HEK293 (cell line): Measurements from ENCODE around the gene ORM2.

Experiments used
- CTCF ChIA-PET: fragments of 350-600 bp; formaldehyde crosslinking; extraction: SDS; loops from one replicate; lab custom pipeline; 2021; ENCODE audit warnings: antibody characterized with exemption; lab: Yijun Ruan, JAX
- POLR2A ChIA-PET: fragments of 300-600 bp; formaldehyde crosslinking; extraction: SDS; loops from one replicate; lab custom pipeline; 2020; ENCODE audit warnings: antibody characterized with exemption, inconsistent platforms; lab: Yijun Ruan, JAX
- H3K27ac ChIP-seq: fragments of 200-500 bp; sonication (Bioruptor generic); 2 replicates; pipeline ENCODE4 v1.5.1; 2014; ENCODE audit warnings: low read depth, low read length, control low read depth, inconsistent platforms; ENCODE audit errors: extremely low read depth
- H3K36me3 ChIP-seq, 2 experiments: fragments of 200-500 bp in 1 of 2; sonication (Bioruptor generic) in 1 of 2; 1 replicate in 1 of 2; 2 replicates in 1 of 2; pipeline ENCODE4 v1.5.1; 2014 to 2017; ENCODE audit warnings: inconsistent platforms in 2 of 2, low read length in 2 of 2; ENCODE audit not compliant: control insufficient read depth in 2 of 2, insufficient read depth in 1 of 2
- H3K4me1 ChIP-seq: fragments of 200-500 bp; sonication (Bioruptor generic); 2 replicates; pipeline ENCODE4 v1.5.1; 2014; ENCODE audit warnings: mild to moderate bottlenecking, low read length, inconsistent platforms; ENCODE audit not compliant: control insufficient read depth, insufficient read depth
- H3K4me3 ChIP-seq: 2 replicates; pipeline ENCODE4 v1.5.1; 2011; ENCODE audit warnings: low read depth, mild to moderate bottlenecking, control low read depth, low read length, moderate library complexity
- H3K9me3 ChIP-seq: fragments of 200-500 bp; sonication (Bioruptor generic); 2 replicates; pipeline ENCODE4 v1.5.1; 2014; ENCODE audit warnings: low read depth, low read length, inconsistent platforms; ENCODE audit not compliant: control insufficient read depth, insufficient read depth
- OVOL3 ChIP-seq: fragments of 450-650 bp; formaldehyde crosslinking; IDR thresholded peaks from 2 replicates; pipeline ENCODE4 v1.5.1; 2016; ENCODE audit warnings: missing biosample characterization, missing genetic modification characterization
- ZNF146 ChIP-seq: fragments of 450-650 bp; formaldehyde crosslinking; IDR thresholded peaks from 2 replicates; pipeline ENCODE4 v1.5.1; 2016; ENCODE audit warnings: missing biosample characterization, missing genetic modification characterization
- ZNF157 ChIP-seq: fragments of 450-650 bp; formaldehyde crosslinking; IDR thresholded peaks from 2 replicates; pipeline ENCODE4 v1.5.1; 2016; ENCODE audit warnings: missing biosample characterization, missing genetic modification characterization
- ZNF239 ChIP-seq: fragments of 450-650 bp; formaldehyde crosslinking; IDR thresholded peaks from 2 replicates; pipeline ENCODE4 v1.5.1; 2016; ENCODE audit warnings: missing biosample characterization, missing genetic modification characterization
- ZNF324 ChIP-seq: fragments of 450-650 bp; formaldehyde crosslinking; IDR thresholded peaks from 2 replicates; pipeline ENCODE4 v1.5.1; 2016; ENCODE audit warnings: missing biosample characterization, missing genetic modification characterization
- ZNF433 ChIP-seq: fragments of 450-650 bp; formaldehyde crosslinking; IDR thresholded peaks from 2 replicates; pipeline ENCODE4 v1.5.1; 2016; ENCODE audit warnings: missing biosample characterization, missing genetic modification characterization, low read depth
- ZNF48 ChIP-seq: fragments of 450-650 bp; formaldehyde crosslinking; IDR thresholded peaks from 2 replicates; pipeline ENCODE4 v1.5.1; 2016; ENCODE audit warnings: missing biosample characterization, missing genetic modification characterization
- ZNF514 ChIP-seq: fragments of 450-650 bp; formaldehyde crosslinking; IDR thresholded peaks from 2 replicates; pipeline ENCODE4 v1.5.1; 2016; ENCODE audit warnings: missing biosample characterization, missing genetic modification characterization
- ZNF571 ChIP-seq: fragments of 450-650 bp; formaldehyde crosslinking; IDR thresholded peaks from 2 replicates; pipeline ENCODE4 v1.5.0; 2017; ENCODE audit warnings: missing biosample characterization, missing genetic modification characterization
- ZNF623 ChIP-seq: fragments of 450-650 bp; formaldehyde crosslinking; IDR thresholded peaks from 2 replicates; pipeline ENCODE4 v1.5.1; 2016; ENCODE audit warnings: missing biosample characterization, missing genetic modification characterization
- ZNF785 ChIP-seq: fragments of 450-650 bp; formaldehyde crosslinking; IDR thresholded peaks from 2 replicates; pipeline ENCODE4 v1.5.1; 2016; ENCODE audit warnings: missing biosample characterization, missing genetic modification characterization
- ZNF830 ChIP-seq: fragments of 450-650 bp; IDR thresholded peaks from 2 replicates; pipeline ENCODE4 v1.5.0; 2018; ENCODE audit warnings: missing biosample characterization, missing genetic modification characterization, low read depth, mild to moderate bottlenecking, moderate library complexity
- TF ChIP-seq, protein P1 (sequence below): fragments of 450-650 bp; formaldehyde crosslinking; IDR thresholded peaks from 2 replicates; pipeline ENCODE4 v1.5.1; 2017; ENCODE audit warnings: missing biosample characterization, missing genetic modification characterization
- TF ChIP-seq, protein P2 (sequence below): IDR thresholded peaks from 2 replicates; pipeline ENCODE4 v1.6.1; 2011; ENCODE audit warnings: mild to moderate bottlenecking, low read depth, low read length, borderline replicate concordance
- TF ChIP-seq, protein P3 (sequence below): fragments of 450-650 bp; formaldehyde crosslinking; IDR thresholded peaks from 2 replicates; pipeline ENCODE4 v1.5.1; 2016; ENCODE audit warnings: missing biosample characterization, missing genetic modification characterization
- TF ChIP-seq, protein P4 (sequence below): fragments of 450-650 bp; IDR thresholded peaks from 2 replicates; pipeline ENCODE4 v1.5.1; 2018; ENCODE audit warnings: missing biosample characterization, mild to moderate bottlenecking, missing genetic modification characterization
- TF ChIP-seq, protein P5 (sequence below): fragments of 450-650 bp; IDR thresholded peaks from 2 replicates; pipeline ENCODE4 v1.5.1; 2018; ENCODE audit warnings: missing biosample characterization, missing genetic modification characterization

The ORM2 gene

DNA sequence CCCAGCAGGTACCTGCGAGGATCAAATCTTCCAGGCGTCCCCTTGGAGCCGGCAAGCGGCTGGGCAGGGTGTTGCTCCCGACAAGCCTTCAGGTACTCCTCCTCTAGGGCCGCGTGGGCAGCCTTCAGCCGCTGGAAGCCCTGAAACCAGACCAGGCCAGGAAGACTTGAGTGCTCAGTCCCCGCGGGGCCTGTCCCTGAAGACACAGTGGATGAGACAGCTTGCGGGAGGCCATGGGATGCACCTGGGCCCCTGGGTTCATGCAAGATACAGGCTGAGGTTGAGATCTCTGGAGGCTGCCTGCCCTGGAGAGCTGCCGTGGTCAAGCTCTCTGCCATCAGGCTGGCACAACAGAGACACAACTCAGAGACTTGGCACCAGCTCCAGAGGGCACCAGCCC, 32.7 kb downstream of the ORM2 start:
- Histone ChIP-seq H3K4me3 (no peak overlapping the region), H3K36me3 (peaks cover 0 to 11% of the 10 kb centered on the region in 2 experiments; a peak in 1 of 3 replicates), H3K4me1 (no peaks in the 10 kb centered on the region), H3K27ac (no peak overlapping the region), H3K9me3 (no peaks in the 10 kb centered on the region)
- no peak for TF ChIP-seq ZNF48 (tag by site-specific recombination)
- POLR2A ChIA-PET, result no interaction called here
- CTCF ChIA-PET, result no interaction called here

DNA sequence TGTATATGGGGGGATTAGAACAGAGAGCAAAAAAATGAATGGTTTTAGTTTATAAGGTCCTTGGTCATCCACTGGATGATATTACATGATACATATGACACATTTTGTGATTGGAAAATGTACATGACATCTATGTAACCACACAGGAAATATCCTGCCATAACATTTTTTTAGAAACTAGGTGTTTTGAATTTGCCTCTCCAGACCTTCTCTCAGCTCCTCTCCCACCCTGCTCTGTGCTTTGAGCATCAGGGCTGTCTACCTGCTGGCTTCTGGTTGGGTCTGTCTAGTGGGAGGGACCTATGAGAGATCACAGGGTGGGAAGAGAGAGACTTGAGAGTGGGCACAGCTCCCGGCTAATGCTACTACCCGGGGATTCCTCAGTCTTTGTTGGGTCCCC, 33.8 kb downstream of the ORM2 start:
- POLR2A ChIA-PET, result no interaction called here
- CTCF ChIA-PET, result no interaction called here
- Histone ChIP-seq H3K4me1 (no peaks in the 10 kb centered on the region), H3K36me3 (peaks cover 0 to 11% of the 10 kb centered on the region in 2 experiments; a peak in 1 of 3 replicates), H3K9me3 (no peaks in the 10 kb centered on the region), H3K27ac (no peak overlapping the region), H3K4me3 (no peak overlapping the region)
- TF ChIP-seq ZNF433 (tag by site-specific recombination) (no peak), ZNF324 (tag by site-specific recombination) (no peak), ZNF157 (tag by site-specific recombination) (no peak), ZNF239 (tag by site-specific recombination) (no peak), ZNF623 (no peak)
- TF ChIP-seq, protein P1, sequence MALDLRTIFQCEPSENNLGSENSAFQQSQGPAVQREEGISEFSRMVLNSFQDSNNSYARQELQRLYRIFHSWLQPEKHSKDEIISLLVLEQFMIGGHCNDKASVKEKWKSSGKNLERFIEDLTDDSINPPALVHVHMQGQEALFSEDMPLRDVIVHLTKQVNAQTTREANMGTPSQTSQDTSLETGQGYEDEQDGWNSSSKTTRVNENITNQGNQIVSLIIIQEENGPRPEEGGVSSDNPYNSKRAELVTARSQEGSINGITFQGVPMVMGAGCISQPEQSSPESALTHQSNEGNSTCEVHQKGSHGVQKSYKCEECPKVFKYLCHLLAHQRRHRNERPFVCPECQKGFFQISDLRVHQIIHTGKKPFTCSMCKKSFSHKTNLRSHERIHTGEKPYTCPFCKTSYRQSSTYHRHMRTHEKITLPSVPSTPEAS, result no peak

DNA sequence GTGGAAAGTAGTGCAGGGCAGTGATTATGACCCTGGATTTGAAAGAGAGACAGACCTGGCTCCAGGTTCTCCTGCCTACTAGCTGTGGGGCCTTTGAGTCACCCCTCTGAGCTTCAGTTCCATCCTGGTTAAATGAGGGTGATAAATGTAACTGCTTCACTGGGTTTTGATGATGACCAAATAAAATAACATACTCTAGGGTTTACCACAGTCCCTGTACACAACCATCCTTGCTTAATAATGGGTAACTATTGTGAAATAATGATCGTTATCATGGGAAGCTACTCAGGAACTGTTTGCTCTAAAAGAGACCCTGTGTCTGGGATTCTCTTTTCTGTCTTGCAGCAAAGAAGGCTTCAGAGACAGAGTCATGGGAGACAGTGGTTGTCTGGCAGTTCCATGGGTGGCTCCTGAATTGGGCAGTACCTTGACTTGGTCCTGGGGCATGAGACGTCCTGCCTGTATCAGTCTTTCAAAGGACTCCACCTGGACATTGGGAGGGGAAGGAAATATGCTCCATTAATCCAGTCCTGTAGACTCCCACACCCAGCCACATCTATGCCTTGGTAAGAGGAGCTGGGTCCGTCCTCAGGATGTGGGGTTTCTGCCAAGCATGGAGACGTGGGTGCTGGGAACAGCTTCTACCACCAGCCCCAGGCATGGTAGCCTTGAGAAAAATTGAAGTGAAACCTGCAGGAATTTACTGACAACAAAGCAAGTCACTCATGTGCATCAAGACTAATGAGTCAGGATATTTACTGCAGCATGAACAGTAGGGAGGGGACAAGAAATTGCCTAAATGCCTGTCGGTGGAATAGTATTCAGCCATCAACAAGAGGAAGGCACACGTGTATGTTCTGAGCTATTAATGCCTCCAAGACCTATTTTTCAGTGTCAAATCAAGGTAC, 34.7 kb downstream of the ORM2 start:
- peaks cover 0 to 7% of the 10 kb centered on the region in 2 experiments; a peak in 1 of 3 replicates for H3K36me3 ChIP-seq
- POLR2A ChIA-PET, result no interaction called here

DNA sequence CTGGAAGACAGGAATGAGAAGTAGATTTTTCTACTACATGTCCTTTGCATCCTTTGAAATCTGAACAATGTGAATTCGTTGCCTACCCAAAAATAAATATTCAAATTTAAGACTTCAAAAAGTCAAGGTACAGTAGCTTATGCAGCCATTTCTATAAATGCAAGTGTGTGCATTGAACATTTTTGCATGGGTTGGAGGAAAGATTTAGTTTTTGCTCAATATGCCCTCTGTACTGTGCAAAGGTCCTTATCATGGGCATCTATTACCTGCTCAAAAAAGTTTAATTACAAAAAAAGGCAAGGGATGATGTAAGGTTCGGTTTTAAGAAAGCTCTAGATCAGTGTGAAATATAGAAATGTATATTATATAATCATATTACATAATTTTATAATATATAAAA, 35.5 kb downstream of the ORM2 start:
- ChIA-PET POLR2A (no interaction called here), CTCF (interaction anchor here (1.0 to 1.5 kb wide), 4 partner anchors 12 to 57 kb away, joined by 3 to 8 read pairs (median 4); no protein-coding TSS in a partner anchor)
- Histone ChIP-seq H3K27ac (no peak overlapping the region), H3K4me3 (no peak overlapping the region), H3K4me1 (no peaks in the 10 kb centered on the region), H3K9me3 (no peaks in the 10 kb centered on the region), H3K36me3 (no peaks in the 10 kb centered on the region)
- TF ChIP-seq ZNF514 (tag by site-specific recombination), result no peak
- TF ChIP-seq ZNF830, result no peak
- TF ChIP-seq OVOL3 (tag by site-specific recombination), result no peak
- TF ChIP-seq, protein P2, sequence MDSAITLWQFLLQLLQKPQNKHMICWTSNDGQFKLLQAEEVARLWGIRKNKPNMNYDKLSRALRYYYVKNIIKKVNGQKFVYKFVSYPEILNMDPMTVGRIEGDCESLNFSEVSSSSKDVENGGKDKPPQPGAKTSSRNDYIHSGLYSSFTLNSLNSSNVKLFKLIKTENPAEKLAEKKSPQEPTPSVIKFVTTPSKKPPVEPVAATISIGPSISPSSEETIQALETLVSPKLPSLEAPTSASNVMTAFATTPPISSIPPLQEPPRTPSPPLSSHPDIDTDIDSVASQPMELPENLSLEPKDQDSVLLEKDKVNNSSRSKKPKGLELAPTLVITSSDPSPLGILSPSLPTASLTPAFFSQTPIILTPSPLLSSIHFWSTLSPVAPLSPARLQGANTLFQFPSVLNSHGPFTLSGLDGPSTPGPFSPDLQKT, result no peak
- TF ChIP-seq ZNF785 (tag by site-specific recombination), result no peak
- TF ChIP-seq, protein P3, sequence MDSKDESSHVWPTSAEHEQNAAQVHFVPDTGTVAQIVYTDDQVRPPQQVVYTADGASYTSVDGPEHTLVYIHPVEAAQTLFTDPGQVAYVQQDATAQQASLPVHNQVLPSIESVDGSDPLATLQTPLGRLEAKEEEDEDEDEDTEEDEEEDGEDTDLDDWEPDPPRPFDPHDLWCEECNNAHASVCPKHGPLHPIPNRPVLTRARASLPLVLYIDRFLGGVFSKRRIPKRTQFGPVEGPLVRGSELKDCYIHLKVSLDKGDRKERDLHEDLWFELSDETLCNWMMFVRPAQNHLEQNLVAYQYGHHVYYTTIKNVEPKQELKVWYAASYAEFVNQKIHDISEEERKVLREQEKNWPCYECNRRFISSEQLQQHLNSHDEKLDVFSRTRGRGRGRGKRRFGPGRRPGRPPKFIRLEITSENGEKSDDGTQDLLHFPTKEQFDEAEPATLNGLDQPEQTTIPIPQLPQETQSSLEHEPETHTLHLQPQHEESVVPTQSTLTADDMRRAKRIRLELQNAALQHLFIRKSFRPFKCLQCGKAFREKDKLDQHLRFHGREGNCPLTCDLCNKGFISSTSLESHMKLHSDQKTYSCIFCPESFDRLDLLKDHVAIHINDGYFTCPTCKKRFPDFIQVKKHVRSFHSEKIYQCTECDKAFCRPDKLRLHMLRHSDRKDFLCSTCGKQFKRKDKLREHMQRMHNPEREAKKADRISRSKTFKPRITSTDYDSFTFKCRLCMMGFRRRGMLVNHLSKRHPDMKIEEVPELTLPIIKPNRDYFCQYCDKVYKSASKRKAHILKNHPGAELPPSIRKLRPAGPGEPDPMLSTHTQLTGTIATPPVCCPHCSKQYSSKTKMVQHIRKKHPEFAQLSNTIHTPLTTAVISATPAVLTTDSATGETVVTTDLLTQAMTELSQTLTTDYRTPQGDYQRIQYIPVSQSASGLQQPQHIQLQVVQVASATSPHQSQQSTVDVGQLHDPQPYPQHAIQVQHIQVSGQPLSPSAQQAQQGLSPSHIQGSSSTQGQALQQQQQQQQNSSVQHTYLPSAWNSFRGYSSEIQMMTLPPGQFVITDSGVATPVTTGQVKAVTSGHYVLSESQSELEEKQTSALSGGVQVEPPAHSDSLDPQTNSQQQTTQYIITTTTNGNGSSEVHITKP (tag by site-specific recombination), result no peak
- no peak for TF ChIP-seq ZNF571

More for the DNA sequence above, 34.7 kb downstream of the ORM2 start:
- H3K4me3 ChIP-seq, result no peak overlapping the region
- TF ChIP-seq, protein P4, sequence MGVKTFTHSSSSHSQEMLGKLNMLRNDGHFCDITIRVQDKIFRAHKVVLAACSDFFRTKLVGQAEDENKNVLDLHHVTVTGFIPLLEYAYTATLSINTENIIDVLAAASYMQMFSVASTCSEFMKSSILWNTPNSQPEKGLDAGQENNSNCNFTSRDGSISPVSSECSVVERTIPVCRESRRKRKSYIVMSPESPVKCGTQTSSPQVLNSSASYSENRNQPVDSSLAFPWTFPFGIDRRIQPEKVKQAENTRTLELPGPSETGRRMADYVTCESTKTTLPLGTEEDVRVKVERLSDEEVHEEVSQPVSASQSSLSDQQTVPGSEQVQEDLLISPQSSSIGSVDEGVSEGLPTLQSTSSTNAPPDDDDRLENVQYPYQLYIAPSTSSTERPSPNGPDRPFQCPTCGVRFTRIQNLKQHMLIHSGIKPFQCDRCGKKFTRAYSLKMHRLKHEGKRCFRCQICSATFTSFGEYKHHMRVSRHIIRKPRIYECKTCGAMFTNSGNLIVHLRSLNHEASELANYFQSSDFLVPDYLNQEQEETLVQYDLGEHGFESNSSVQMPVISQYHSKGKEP (tag by site-specific recombination), result no peak
- TF ChIP-seq ZNF146 (tag by site-specific recombination), result peak; percentile 93
- TF ChIP-seq, protein P5, sequence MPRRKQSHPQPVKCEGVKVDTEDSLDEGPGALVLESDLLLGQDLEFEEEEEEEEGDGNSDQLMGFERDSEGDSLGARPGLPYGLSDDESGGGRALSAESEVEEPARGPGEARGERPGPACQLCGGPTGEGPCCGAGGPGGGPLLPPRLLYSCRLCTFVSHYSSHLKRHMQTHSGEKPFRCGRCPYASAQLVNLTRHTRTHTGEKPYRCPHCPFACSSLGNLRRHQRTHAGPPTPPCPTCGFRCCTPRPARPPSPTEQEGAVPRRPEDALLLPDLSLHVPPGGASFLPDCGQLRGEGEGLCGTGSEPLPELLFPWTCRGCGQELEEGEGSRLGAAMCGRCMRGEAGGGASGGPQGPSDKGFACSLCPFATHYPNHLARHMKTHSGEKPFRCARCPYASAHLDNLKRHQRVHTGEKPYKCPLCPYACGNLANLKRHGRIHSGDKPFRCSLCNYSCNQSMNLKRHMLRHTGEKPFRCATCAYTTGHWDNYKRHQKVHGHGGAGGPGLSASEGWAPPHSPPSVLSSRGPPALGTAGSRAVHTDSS (tag by site-specific recombination), result peak; percentile 71
- CTCF ChIA-PET, result interaction anchor here (0.7 to 1.5 kb wide), 4 partner anchors 11 to 57 kb away, joined by 3 to 5 read pairs (median 3); no protein-coding TSS in a partner anchor
- H3K27ac ChIP-seq, result no peak overlapping the region
- H3K4me1 ChIP-seq, result no peaks in the 10 kb centered on the region
- no peaks in the 10 kb centered on the region for H3K9me3 ChIP-seq
